ENCODE results near the gene COMMD1. TPM values are rescaled to one million over a fixed set of nuclear protein-coding genes. Genes with fewer than 3 reads are reported as not detected.

Gene COMMD1
- total RNA-seq, 4 donors from 2014 or later: 8.5 to 80.7 (median 48.2) TPM

DNA sequence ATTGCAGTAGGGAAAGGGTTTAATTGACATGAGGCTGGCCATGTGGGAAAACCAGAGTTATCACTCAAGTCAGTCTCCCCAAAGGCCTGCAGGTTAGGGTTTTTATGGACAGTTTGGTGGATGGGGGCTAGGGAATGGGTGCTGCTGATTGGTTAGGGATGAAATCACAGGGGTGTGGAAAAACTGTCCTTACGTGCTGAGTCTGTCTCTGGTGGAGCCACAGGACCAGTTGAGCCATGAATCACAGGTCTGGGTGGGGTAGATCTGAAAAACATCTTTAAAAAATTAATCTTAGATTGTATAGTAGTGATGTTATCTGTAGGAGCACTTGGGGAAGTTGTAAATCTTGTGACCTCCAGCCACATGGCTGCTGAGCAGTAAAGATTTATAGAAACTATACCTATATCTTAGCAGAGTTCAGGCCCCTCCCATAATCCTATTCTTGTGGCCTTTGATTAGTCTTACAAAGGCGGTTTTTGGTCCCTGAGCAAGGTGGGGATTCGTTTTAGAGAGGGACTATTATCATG, 139.6 kb downstream of the COMMD1 start:
- Histone ChIP-seq H3K4me1 (no peaks in the 10 kb centered on the region), H3K27ac (no peak overlapping the region), H3K36me3 (no peaks in the 10 kb centered on the region), H3K9me3 (no peaks in the 10 kb centered on the region), H3K27me3 (no peaks in the 10 kb centered on the region), H3K4me3 (no peak overlapping the region)
- no peak for DNase-seq
- intact Hi-C loops (cut with DNase I; ENCODE audit: low total_unique reads): no loop called here
- no peak for TF ChIP-seq POLR2A (IDR thresholded peaks at IDR 0.05)
- TF ChIP-seq, protein P1, sequence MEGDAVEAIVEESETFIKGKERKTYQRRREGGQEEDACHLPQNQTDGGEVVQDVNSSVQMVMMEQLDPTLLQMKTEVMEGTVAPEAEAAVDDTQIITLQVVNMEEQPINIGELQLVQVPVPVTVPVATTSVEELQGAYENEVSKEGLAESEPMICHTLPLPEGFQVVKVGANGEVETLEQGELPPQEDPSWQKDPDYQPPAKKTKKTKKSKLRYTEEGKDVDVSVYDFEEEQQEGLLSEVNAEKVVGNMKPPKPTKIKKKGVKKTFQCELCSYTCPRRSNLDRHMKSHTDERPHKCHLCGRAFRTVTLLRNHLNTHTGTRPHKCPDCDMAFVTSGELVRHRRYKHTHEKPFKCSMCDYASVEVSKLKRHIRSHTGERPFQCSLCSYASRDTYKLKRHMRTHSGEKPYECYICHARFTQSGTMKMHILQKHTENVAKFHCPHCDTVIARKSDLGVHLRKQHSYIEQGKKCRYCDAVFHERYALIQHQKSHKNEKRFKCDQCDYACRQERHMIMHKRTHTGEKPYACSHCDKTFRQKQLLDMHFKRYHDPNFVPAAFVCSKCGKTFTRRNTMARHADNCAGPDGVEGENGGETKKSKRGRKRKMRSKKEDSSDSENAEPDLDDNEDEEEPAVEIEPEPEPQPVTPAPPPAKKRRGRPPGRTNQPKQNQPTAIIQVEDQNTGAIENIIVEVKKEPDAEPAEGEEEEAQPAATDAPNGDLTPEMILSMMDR (IDR thresholded peaks at IDR 0.05): no peak

DNA sequence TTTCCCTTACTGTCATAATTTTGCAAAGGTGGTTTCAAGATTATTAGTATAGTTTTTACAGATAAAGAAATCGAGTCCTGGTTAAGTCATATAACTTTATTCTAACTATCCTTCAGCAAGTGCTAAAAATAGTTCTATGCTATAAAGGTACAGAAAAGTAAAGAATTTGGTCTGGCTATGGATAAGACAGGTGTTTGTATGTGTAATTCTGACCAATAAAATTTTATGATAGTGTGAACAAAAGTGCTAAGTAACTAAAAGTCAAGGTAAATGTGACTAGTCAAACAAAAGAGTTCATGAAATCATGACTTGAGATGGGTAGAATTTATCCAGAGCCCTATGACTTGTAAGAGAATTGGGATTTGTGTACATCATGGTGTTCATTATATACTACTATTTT, 140.7 kb downstream of the COMMD1 start:
- no peak for DNase-seq
- no peaks in the 10 kb centered on the region for H3K27me3 ChIP-seq
- intact Hi-C loops (cut with DNase I; ENCODE audit: low total_unique reads): no loop called here
- H3K36me3 ChIP-seq: no peaks in the 10 kb centered on the region
- H3K9me3 ChIP-seq: no peaks in the 10 kb centered on the region
- no peak overlapping the region for H3K27ac ChIP-seq
- H3K4me1 ChIP-seq: no peaks in the 10 kb centered on the region
- no peak overlapping the region for H3K4me3 ChIP-seq
- TF ChIP-seq POLR2A (IDR thresholded peaks at IDR 0.05): no peak
- TF ChIP-seq, protein P1 (IDR thresholded peaks at IDR 0.05): no peak

DNA sequence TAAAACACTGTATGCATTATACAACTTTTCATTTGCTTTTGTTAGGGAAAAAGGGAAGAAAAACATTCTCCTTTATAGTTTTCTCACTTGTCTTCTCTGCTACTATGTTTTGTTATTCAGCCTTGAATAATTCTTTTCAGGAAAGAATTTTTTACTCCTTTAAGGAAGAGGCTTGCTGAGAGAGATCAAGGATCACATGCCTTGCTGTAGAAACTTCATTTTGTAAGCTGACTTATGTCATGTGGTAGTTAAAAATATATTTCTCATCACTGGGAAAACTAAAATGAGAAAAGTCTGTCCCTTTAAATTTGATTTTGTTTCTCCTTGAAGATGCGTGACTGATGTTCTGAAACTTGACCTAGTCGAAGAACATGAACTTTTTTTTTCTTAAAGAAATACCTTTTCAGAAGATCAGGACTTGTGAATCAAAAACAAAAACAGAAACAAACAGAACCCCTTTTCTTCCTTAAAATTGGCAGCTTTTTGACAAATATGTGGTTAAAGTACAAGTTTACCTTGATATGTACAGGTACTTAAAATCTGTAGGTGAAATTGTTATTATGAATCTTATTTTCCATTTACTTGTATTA, 145.1 kb downstream of the COMMD1 start:
- Histone ChIP-seq H3K4me1 (no peaks in the 10 kb centered on the region), H3K27ac (peak overlapping the region in 1 of 2 donors; percentile 66), H3K36me3 (no peaks in the 10 kb centered on the region), H3K9me3 (no peaks in the 10 kb centered on the region), H3K4me3 (no peak overlapping the region), H3K27me3 (no peaks in the 10 kb centered on the region)
- TF ChIP-seq POLR2A (IDR thresholded peaks at IDR 0.05): no peak
- TF ChIP-seq, protein P1 (IDR thresholded peaks at IDR 0.05): no peak
- DNase-seq: no peak
- intact Hi-C loops (cut with DNase I; ENCODE audit: low total_unique reads): no loop called here

DNA sequence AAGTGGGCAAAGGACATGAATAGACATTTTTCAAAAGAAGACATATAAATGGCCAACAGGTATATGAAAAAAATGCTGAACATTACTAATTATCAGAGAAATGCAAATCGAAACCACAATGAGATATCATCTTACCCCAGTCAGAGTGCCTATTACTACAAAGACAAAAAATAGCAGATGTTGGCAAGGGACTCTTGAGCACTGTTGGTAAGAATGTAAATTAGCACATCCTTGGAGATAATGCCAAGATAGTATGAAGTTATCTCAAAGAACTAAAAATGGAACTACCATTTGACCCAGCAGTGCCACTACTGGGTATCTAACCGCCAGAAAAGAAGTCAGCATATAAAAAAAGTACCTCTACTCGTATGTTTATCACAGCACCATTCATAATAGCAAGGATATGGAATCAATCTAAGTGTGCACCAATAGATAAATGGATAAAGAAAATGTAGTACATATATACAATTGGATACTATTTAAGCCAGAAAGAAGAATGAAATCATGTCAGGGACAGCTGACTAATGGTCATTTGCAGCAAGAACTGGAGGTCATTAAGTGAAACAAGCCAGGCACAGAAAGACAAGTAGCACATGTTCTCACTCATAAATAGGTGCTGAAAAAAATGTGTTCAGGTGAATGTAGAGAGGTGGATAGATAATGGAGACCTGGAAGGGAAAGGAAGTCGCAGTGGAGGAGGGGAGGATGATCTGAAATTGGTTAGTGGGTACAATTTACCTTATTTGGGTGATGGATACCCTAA, 148.7 kb downstream of the COMMD1 start:
- TF ChIP-seq POLR2A (IDR thresholded peaks at IDR 0.05): no peak
- TF ChIP-seq, protein P1 (IDR thresholded peaks at IDR 0.05): no peak

GRCh38 chr2:62054916-62055450, 149.5 kb downstream of the COMMD1 start:
- DNase-seq: no peak
- no peak overlapping the region for H3K4me3 ChIP-seq
- no peaks in the 10 kb centered on the region for H3K4me1 ChIP-seq
- no peaks in the 10 kb centered on the region for H3K9me3 ChIP-seq
- no peaks in the 10 kb centered on the region for H3K27me3 ChIP-seq
- TF ChIP-seq POLR2A (IDR thresholded peaks at IDR 0.05): no peak
- TF ChIP-seq, protein P1 (IDR thresholded peaks at IDR 0.05): no peak
- intact Hi-C loops (cut with DNase I; ENCODE audit: low total_unique reads): no loop called here
- H3K27ac ChIP-seq: no peak overlapping the region
- no peaks in the 10 kb centered on the region for H3K36me3 ChIP-seq

More for the DNA sequence above, 148.7 kb downstream of the COMMD1 start:
- Histone ChIP-seq H3K4me1 (no peaks in the 10 kb centered on the region), H3K9me3 (no peaks in the 10 kb centered on the region), H3K4me3 (no peak overlapping the region), H3K27me3 (no peaks in the 10 kb centered on the region), H3K36me3 (no peaks in the 10 kb centered on the region), H3K27ac (no peak overlapping the region)
- intact Hi-C loops (cut with DNase I; ENCODE audit: low total_unique reads): no loop called here
- no peak for DNase-seq

All from uterus (tissue), 4 donors.